NCI-H2227 treated with DMSO at 0.1 percent for 48 hours (cell line): Measurements from ENCODE around the gene LNX1.
"Not testable (repeated sequence)": the region's sequence is repeated elsewhere in the genome, so short reads cannot be mapped to it uniquely, and the experiment has no call there.

Experiments
- DNase-seq: peaks from one replicate; lab custom pipeline; 2025; lab: John Stamatoyannopoulos, UW

Gene LNX1

DNA sequence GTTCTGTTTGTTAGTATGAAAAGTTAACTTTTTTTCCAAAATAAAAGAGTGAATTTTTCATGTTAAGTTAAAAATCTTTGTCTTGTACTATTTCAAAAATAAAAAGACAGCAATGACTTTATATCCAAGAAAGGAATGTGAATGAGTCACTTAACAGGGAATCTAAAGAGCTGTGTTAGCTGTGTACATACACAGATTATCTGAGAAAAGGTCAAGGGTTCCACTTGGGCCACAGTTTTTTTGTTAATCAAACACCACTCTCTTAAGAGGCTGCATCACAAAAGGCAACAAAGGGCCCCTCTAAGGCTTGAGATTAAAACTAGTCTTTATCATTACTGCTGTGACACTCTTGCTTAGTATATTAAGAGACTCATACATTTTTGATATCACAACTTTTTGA is 131.7 kb downstream of the LNX1 start:
- no peak for DNase-seq

DNA sequence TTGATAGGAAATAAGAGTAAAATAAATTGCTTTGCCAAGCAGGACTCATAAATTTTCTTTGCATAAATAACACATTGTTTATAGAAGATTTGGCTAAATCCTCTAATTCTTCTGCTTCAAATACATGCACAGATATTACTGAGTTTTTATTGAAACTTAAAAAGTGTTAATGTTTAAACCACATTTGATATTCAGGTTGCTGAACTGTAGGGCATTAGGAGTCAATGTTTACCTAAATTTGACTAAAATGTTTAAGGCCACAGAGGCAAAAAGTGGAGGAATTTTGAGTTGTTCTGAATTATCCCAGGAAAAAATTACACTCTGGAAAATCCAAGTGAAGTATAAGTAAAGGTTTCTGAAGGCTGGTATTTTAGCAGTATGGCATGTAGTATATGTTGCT is 135.1 kb downstream of the LNX1 start:
- DNase-seq, result no peak

DNA sequence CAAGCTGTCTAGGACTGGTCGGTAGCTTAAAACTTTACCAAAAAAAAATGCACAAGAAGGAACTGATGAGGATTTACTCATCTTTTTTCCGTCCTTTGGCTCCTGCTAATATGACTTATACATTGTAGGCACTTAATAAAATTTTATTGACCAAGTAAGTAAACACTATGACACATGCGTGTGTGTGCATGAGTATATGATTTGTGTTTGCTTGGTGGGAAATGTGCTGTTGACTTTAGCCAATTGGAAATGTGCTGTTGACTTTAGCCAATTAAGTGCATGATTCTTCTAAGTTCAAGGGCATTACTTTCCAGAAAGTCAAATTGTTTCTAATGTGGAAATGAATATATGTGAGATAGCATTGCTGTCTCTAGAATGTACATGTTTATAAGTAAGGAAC is 135.5 kb downstream of the LNX1 start:
- no peak for DNase-seq

DNA sequence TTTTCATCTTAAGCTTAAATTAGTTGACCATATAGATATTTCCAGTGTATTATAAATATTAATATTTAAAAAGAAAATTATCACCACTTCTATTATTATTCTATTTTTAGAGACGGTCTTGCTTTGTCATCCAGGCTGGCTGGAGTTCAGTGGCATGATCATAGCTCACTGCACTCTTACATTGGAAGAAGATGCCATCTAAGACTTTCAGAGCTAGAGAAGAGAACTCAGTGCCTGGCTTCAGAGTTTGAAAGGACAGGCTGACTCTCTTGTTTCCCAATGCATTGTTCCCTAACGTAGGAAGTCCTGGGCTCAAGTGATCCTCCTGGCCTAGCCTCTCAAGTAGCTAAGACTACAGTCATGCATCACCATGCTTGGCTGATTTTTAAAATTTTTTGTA is 137.9 kb downstream of the LNX1 start:
- DNase-seq, result no peak

DNA sequence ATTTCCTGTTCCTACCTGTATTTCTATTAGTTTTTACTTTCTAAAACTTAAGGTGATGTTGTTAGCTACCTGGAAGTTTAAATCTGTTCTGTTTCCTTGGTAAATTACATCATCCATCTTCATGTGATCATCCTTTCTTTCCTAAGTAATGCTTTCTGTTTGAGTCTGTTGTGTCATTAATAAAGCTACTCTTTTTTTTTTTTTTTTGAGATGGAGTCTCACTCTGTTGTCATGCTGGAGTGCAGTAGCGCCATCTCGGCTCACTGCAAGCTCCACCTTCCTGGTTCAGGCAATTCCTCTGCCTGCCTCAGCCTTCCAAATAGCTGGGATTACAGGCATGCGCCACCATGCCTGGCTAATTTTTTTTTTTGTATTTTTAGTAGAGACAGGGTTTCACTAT is 140.5 kb downstream of the LNX1 start:
- DNase-seq, result no peak

DNA sequence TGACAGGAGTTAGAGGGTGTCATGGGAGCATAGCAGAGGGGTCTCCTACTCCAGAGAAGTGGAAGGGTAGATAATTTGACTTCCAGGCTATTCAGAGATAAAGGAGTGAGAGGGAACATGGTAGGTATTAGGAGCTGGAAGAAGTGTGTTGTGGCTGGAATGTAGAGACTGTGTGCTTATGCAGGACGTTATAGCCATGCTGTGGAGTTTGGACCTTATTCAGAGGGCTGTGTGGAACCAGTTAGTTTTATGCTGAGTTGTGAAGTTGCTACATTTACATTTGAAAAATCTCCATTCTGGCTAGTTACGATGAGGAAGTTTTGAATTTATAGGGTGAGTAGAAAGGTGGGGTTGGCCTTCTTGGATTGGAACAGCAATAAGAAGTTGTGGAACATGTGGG is 146.3 kb downstream of the LNX1 start:
- DNase-seq, result no peak

DNA sequence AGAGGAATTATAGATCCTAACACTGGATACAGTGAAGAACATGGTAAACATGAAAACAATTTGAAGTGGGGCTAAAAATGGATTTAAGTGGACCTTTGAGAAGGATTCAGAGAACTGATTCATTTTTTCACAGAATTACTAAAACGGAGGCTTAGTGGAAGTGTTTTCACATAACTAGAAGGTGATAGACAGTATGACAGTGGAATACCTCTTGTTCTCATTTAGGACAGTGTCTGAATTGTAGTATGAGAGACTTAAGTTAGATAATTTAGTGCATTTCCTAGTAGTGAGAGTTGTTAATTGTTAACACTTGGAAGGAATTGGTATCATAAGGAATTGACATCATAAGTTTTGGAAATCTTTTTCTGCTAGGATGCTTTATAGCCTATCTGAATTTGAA is 149.7 kb downstream of the LNX1 start:
- DNase-seq, result no peak

DNA sequence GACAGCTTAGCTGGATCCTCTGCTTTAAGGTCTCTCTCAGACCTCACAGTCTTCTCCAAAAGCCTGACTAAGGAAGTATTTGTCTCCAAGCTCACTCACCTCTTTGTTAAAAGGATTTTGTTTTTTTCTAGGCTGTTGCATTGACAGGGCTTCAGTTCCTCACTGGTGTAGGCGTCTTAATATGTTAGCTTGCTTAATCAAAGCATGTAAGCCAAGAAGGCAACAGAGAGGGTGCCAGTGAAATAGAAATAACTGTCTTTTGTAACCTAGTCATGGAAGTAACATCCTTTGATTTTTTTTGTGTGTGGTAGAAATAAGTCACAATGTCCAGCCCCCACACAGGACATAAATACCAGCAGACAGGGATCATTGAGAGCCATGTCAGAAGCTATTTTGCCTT is 155.0 kb downstream of the LNX1 start:
- no peak for DNase-seq

DNA sequence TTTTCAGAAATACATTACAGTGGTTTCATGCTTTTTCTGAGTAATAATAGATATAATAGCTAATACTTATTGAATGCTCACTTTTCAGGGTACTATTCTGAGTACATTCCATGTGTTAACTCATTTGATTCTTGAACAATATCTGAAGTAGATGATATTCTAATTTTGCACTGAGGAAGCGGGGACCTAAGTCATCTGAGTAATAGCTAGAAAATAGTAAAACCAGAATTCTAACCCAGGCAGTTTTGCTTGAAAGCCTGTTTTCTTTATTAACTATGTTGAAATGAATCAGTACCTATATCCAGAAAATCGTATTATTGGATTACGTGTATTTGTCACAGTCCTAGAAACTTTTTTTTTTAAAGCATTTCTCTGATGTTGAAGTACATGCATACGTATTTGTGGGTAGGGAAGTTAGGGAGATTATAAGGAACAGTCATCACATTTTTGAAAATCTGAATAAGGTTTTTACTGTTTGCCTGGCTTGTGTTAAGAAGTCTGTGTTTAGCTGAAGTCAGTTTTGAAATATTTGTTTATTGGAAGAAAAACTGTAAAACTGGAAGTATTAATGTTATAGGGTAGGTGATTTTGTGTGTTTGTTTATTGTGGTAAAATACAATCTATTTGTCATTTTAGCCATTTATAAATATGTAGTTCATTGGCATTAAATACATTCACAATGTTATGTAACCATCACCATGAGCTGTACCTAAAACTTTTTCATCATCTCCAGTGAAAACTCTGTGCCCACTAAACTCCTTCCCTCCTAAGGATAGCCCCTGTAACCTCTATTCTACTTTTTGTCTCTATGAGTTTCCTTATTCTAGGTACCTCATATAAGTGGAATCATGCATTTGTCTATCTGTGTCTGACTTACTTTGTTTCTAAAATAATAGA is 158.5 kb downstream of the LNX1 start:
- DNase-seq, result no peak

DNA sequence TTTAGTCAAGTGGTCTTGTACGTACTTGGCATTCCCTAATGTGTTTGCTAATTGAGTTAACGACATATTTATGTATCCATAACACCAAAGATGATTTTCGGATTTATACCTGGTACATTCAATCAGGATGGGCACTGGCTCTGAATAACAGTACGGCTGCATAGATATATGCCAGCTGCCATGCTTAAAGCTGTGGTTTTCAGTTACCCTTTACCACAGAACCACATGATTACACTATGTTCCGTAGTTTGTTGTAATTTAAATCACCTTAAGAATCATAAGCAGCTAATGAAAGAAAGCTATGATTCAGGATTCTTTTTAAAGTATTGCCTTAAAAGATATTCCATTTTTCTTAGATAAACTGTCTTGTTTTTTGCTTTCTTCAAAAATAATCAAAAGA is 160.2 kb downstream of the LNX1 start:
- DNase-seq, result no peak

DNA sequence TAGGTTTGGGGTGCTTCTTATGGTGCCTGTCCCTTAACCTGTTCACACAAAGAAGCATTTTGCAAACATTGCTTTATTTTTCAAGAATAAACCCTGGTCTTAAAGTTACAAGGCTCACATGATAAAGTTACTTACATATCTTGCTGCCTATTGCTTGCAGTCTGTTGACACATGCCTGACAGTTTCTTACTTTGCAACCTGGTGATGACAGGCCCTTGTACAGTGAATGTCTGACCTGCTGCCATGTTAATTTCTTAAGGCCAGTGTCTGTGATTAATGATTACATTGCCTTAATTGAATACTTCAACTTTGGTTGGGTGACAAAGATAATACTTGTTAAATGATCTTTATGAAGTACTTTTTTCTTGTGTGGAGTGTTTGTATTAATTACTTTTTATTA is 163.9 kb downstream of the LNX1 start:
- DNase-seq, result no peak

DNA sequence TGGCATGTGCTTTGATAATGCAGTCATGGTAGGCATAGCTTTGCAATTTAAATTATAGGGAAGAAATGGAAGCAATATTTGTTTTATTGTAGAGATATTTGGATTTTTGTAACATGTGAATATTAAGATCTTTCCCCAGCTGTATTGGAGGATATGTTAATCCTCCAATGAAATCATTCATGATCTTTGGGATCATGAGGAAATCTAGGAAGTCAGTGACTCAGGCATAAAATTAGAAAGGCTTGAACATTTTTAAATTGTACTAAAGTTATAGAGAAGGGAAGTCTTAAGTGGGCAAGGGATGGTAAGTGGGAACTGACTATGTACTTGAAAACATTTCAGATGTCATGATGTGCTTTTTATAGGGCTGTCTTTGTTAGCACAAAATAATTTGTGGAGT is 167.0 kb downstream of the LNX1 start:
- no peak for DNase-seq

DNA sequence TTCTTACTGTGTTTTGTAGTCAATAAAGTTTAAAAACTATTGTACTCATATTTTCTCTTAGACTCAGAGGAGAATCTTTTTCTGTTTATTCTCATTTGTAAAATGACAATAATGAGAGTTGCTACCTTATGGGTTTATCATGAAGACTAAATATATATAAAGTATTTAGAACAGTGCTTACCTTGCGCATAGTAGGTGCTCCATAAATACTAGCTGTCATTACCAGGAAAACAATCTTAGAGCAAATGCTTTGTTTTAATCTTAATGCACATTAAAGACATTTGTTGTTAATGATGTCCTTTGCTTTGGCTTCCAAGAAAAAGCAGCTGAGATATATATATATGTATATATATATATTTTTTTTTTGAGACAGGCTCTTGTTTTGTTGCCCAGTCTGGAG is 168.9 kb downstream of the LNX1 start:
- DNase-seq, result no peak

DNA sequence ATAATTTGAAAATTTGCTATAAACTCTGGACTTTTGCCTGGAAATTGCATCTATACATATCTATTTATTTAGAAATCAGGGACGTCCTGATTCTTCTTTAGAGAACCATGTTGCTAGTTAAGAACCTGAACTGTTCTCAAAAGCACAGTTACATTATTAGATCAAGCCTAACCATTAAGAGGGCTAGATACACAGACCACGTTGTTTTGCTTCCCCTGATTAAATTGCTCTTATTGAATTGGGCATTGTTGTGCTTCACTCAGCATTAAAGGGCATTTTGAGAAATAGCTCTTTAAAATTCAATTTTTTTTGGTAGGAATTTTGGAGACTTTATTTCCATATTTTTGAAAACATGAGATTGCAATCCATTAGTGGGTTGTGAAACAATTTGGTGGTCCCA is 169.5 kb downstream of the LNX1 start:
- DNase-seq, result no peak

DNA sequence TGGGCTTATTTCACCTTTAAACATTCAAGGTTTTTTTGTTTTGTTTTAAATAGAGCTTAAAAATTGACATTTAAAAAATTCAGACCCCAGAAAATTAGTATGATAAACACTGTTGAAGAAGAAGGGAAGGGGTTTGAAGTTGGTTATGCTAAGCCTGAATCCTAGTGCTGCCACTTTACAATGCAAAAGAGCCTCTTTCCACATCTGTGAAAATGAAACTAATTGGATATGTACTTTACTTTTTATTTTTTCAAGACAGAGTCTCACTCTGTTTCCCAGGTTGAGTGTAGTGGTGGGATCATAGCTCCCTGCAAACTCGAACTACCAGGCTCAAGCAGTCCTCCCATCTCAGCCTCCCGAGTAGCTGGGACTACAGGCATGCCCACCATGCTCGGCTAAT is 172.1 kb downstream of the LNX1 start:
- no peak for DNase-seq

DNA sequence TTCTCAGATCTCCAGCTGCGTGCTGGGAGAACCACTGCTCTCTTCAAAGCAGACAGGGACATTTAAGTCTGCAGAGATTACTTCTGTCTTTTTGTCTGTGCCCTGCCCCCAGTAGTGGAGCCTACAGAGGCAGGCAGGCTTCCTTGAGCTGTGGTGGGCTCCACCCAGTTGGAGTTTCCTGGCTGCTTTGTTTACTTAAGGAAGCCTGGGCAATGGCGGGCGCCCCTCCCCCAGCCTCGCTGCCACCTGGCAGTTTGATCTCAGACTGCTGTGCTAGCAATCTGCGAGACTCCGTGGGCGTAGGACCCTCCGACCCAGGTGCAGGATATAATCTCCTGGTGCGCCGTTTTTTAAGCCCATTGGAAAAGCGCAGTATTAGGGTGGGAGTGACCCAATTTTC is 181.8 kb downstream of the LNX1 start:
- DNase-seq, result not testable (repeated sequence)
